GM18498 (cell line): ENCODE data around the gene SIAH2.

Experiments used
- ATAC-seq: cut with Tn5 transposase; IDR thresholded peaks from one replicate; pipeline ENCODE4 v1.9.1; 2021; ENCODE audit warnings: mild to moderate bottlenecking, moderate library complexity; ENCODE audit not compliant: unreplicated experiment

Gene SIAH2

DNA sequence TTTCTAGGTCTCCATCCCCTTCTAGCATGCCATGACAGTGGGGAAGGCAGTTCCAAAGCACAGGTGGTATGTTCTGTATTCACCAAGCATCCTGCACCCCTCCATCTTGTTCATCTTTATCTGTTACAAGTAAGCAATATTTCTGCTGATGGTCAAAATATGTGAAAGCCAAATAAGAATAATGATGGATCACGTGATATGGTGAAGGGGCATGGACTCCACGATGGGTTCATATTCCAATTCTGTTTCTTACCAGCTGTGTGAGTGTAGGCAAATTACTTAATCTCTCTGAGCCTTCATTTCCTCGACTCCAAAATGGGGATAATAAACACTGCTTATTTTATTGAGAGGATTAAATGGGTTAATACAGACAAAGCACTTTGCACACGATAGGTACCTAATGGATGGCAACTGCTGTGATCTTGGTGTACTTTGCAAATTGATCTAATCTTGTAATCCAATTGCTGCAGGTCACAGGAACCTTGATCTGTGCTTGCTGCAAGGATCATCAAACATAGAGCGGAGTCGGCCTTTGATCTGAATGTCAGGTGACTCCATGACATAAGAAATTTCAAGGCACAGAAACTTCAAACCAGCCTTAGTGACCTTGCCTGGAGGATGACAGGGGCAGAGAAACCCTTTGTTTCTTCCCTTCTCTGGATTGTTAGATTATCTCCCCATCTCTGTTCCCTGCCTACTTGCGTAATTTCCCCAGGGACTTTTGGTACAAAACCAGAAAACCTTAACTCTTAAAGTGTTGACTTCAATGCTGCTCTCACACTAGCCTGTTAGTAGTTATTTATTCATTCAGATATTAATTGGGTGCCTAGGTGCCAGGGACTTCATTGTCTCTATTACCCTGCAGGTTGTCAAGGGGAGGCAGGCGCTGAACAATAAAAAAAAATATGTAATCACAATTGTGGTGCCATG, 25.8 kb downstream of the SIAH2 start:
- no peak for ATAC-seq

DNA sequence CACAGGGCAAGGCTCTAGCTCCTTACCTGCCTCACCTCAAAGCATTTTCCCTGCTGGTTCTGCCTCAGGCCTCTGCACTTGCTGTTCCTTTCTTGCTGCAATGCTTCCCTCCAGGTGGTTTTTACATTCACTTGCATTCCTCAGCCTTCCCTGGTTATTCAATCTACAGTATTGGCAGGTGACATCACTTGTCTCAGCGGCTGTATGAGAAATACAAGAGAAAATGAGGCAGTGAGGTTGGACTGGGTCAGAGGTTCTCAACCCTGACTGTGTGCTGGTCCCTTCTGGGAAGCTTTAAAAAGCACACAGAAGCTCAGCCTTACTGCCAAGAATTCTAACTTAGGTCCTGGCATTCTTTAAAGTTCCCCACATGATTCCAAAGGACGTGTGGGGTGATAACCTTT, 26.7 kb downstream of the SIAH2 start:
- ATAC-seq: no peak

DNA sequence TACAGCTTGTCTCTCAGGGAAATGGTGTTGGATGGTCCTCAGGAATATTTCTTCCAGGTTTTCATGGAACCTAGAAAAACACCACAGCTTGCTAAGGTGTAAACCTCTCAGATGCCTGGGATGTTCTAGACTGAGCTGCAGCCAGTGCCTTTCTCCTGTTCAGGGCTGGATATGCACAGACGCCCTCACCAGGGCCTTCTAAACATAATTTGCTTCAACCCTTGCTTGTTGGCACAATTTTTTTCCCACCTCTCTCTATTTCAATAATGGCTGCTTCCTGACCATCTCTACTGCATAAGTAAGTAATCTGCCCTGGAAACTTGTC, 28.2 kb downstream of the SIAH2 start:
- no peak for ATAC-seq

DNA sequence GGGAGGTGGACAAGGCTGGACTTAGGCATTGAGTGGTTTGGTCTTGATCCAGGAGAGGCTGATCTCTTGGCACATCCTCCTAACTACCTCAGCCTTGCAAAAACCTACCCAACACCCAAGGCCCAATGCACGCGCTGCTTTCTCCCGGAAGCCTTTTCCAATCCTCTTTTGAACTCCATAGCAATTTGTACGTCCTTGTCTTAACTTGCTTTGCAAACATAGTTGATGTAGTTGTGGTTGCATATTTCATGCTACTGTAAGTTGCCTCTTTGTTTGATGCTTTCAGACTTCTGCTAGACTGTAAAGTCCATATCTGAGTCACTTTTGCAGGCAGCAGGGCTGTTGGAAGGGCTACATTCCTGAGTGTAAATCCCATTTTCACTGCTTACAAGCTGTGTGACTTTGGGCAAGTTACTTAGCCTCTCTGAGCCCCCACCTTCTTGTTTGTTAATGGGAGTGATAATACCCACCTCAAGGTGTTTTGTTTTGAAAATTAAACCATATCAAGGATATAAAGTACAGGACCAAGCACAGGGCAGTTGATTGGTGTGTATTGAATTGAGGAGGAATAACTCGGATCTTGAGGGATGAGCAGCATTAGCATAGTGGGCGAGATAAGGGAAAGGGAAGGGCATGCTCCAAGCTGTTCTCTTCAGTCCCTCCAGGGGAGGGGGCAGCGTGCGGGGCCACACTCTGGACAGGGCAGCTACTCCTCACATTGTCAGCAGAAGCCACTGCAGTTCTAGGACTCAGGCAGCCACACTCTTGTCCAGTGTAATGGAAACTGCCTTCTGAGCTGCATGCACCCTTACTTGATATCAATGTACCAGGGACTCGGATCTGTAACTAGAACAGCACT, 28.8 kb downstream of the SIAH2 start:
- ATAC-seq: no peak

DNA sequence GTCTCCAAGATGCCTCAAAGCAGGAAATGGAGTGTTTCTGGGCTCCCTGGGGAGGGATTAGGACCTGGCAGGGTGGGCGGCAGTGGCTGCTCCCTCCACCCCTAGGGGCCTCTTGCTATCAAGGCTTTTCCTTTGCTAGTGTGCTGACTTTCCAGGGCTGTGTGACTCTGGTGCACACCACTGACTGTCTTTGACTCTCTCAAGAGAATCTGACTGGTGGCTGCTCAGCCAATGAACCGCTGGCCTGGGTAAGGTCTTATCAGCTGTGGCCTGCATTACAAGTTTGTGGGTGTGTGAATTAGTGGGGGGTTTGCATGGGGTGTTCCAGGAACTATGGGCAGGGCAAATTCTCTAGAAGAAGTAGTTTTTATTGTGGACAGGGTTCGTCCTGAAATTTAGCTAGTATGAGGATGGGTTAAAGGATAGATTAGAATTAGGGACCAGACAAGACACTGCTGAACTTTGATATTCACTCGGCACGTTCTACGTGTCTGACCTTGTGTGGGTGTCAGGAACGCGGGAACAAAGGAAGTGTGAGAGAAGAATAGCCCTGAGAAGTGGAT, 29.5 kb downstream of the SIAH2 start:
- no peak for ATAC-seq

DNA sequence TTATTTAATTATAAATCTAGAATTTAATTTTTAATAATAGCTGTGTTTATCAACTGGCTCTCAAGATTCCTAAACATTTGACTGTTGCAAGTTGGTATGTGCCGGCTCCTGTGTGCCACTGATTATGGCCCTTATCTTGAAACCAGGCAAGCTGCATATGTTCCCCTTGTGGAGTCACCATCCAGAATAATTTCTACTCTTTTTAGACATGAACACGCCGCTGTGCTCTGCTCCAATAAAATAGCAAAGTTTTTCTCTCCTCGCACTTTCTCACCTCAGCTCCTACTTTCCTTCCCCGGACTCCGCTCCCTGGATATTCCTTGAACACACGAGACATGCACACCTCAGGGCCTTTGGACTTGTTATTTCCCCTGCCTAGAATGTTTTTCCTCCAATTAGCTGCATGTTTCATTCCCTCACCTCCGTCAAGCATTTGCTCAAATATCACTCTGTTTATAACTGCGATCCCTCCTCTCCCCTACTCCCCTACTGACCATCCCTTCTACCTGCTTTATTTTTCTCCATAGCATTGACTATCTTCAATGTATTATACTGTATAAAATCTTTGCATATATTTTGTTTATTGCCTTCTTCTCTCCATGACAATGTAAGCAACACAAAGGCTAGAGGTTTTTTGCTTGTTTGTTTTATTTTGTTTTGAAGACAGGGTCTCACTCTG, 33.1 kb downstream of the SIAH2 start:
- no peak for ATAC-seq

DNA sequence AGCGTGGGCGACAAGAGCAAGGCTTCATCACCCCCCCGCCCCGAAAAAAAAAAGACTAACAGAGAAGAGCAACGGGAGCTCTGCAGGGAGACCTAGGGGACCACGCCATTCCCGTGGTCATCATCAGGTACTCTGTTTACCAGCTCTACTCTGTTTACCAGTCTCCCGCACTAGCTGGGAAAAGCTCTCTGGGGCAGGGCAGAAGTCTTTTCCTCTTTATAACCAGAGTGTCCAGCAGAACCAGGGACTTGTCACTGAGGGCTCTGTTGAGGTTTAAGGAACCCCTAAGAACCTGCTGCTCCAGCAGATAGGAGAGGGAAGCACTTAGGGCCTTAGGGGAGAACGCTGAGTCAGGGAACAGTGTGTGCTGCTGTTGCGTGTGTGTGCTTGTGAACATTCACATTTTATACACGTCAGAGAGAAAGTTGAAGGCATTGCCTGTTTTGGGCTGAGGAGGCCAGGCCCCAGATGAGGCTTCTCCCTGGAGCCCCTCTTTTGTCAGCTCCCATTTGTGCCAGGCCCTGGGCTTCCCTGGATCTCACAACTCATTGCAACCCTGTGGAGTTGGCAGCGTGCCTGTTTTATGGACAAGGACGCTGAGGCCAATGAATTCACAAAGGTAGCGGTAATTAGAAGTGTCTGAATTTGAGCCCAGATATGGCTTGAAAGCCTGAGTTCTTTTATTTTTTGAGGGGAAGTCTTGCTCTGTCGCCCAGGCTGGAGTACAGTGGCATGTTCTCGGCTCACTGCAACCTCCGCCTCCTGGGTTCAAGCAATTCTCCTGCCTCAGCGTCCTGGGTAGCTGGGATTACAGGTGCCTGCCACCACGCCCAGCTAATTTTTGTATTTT, 35.1 kb downstream of the SIAH2 start:
- ATAC-seq: no peak

DNA sequence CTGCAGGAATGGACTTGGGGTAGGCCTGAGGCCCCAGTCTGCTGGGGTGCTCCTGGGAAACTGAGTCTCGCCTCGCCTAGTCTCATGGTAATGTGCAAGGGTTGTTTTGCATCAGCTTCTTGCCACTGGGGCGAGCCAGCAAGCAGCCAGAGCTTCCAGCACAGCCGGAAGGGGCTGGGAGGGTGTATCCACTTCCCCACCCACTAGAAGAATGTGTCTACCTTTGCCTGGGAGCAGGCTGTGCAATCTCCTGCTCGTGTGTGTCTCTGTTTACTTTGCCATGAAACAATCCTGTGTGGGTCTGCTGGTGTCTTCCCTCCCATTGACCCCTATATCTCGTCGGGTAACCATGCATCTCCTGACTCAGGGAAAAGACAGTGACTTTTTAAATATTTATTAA, 37.4 kb downstream of the SIAH2 start:
- ATAC-seq: no peak

DNA sequence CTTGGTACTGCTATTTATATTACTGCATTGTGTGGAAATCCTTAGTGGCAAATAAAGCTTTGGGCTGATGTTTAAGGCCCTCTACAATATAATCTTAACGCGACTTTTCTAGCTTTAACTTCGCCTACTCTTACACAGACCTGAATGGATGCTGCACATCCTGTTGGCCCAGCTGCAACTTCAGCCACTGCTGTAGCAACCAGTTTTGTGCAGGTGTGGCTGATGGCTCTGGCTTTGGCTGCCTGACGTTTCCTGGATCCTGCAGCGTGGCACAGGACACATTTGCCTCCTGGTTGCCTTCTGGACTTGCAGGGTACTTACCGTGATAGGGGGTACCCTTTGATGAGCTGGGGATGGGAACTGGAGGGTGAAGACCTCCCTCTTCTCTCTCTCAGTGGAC, 39.0 kb downstream of the SIAH2 start:
- ATAC-seq: no peak

DNA sequence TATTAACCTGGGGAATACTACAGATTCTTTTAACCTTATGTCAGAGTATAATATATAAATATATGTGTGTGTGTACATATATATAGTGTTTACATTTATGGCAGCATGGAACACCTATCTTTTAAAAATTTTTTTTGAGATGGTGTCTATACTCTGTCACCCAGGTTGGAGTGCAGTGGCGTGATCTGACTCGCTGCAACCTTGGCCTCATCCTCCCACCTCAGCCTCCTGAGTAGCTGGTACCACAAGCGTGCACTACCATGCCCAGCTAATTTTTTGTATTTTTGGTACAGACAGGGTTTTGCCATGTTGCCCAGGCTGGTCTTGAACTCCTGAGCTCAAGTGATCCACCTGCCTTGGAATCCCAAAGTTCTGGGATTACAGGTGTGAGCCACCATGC, 40.7 kb downstream of the SIAH2 start:
- ATAC-seq: no peak

DNA sequence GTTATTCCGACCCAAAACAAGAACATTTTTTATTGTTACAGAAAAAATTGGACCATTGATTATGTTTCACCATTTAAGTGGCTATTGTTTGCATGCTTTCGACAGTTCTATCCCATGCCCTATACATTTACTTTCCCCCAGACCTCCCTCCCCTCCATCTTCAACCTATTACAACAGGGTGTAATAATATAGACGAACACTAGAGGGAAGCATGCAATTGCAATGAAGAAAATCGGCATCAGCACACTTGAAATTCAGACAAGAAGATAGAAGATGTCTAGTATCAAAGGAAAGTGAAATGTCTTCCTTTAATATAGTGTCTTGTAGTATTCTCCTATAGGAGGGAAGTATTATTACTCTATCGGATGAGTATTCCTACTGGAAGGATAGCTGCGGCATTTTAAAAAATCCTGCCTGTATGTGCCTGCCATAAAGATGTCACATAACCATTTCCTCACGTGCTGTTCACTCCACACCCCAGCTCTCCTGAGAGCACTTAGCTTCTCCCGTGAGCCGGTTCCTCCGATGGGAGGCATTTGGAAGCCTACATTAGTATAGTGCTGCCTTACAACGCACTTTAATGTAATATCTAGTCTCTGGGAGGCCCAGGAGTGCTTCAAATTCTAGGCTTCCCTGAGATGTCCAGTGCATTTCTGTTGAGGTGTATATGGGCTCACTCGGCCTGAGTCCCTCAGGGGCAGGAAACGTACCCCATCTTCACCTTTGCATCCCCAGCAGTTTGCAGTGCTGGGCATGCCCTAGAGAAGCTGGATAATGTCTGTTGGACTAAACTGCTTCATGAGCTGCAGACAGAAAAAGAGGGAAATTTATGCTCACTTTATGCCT, 41.5 kb downstream of the SIAH2 start:
- ATAC-seq: no peak

DNA sequence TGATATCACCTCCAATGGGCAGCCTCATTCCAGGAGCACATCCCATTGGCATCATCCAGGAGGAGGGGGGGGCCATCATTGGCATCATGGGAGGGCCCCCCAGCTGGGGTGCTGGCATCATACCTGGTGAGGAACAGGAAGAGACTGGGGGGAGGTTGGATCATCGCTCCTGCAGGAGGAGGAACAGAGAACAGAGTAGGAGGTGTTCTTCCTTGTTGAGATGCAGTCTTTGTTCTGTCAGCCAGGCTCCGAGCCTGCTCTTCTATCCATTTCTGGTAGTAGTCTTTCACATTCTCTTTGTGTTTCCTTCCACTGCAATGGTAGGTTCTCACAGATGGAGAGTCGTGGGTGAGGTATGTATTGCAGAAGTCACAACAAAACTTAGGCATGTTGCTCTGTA, 42.5 kb downstream of the SIAH2 start:
- ATAC-seq: no peak

DNA sequence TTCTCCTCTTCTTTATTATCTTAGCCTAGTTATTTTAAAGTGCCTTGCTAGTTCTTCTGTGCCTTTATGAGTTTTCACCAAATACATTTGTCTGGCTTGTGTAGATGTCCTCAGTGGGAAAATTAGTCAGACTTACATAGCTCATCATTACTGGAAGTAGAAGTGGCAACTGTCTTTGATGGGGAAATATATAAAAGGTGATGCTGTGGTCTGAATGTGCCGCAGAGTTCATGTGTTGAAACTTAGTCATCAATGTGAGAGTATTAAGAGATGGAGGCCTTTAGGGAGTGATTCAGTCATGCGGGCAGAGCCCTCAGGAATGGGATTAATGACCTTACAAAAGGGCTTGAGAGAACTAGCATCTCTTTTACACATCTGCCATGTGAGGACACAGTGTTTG, 52.9 kb downstream of the SIAH2 start:
- ATAC-seq: no peak

DNA sequence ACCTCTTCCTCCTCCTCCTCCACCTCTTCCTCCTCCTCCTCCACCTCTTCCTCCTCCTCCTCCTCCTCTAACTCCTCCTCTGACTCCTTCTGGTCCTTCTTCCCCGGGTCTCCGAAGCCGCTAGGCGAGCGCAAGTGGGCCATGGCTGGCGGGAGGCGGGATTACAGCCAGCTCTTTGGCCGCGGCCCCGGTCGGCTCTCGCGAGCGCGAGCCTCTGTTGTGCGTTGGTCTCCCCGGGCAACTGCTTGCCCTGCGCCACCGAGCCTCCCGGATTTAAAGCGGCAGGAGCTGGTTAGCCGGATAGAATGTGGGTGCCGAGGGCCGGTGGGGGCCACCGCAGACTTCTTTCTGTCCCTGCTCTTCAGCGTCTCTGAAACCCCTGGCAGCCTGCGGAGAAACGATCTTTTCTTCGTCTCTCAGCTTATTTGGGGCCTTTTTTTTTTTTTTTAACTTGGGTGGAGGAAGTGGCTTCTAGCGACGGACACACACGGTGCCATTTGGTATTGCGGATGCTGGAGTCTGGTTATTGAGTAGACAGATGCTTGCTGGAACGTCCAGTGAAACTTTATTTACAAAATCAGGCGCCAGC, 59.1 kb downstream of the SIAH2 start, which contains the start of gene ERICH6:
Gene ERICH6, minus strand, starts transcription at position 165 of the 589 bp plus-strand sequence. Its CDS starts 22 bp downstream, at position 143.
- peak; percentile 99 for ATAC-seq

DNA sequence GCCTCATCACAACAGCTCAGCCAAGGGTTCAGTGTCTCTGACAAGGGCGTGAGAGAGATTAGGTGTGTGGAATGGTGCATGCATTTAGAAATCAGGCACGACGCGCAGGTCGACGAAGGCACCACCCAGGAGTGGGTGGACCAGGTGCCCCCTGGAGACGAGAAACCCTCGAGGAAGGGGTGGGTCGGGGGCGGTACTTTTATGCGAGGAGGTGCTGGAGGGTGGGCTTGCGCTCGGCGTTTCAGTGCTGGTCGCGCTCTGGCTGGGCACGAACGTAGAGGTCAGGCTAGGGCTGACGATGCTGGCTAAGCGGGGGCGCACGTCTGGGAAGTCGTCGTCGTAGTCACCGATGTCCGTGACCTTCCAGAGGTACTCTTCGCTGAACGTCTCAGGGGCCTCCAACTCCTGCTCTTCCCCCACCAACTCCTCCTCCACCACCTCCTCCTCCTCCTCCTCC, 59.6 kb downstream of the SIAH2 start:
- peak; percentile 40 for ATAC-seq

DNA sequence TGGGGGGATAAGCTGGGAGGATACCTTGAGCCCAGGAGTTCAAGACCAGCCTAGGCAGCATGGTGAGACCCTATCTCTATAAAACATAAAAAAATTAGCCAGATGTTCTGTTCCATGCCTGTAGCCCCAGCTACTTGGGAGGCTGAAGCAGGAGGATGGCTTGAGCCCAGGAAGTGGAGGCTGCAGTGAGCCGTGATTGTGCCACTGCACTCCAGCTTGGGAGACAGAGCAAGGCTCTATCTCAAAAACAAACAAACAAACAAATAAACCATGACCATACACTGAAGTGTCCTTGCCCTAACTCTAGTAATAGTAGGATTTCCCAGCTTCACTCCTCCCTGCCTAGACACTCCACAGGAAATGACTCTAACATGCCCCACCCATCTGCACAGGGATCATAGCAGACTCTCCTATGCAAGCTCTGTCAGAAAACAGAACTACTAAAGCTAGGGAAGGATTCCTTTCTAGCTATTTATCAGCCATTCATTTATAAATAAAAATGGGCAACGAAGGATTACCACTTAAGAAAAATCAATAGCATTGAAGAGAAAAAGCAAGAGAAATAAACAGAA, 63.8 kb downstream of the SIAH2 start:
- no peak for ATAC-seq

DNA sequence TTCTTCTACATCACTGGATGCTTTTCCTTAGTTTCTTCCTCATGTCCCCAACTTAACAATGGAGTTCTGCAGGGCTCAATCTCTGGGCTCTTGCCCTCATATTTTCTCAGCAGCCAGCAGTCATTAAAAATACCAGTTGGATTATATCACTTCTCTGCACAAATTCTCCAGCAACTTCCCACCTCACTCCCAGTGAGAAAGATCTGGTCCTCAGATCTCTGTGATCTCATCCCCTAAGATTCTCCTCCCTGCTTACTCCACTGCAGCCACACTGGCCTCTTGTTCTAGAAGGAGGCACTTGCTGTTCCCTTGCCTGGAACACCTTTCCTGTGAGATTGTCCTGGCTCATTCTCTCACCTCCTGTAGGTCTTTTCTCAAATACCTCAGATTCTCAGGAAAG, 65.3 kb downstream of the SIAH2 start:
- no peak for ATAC-seq

DNA sequence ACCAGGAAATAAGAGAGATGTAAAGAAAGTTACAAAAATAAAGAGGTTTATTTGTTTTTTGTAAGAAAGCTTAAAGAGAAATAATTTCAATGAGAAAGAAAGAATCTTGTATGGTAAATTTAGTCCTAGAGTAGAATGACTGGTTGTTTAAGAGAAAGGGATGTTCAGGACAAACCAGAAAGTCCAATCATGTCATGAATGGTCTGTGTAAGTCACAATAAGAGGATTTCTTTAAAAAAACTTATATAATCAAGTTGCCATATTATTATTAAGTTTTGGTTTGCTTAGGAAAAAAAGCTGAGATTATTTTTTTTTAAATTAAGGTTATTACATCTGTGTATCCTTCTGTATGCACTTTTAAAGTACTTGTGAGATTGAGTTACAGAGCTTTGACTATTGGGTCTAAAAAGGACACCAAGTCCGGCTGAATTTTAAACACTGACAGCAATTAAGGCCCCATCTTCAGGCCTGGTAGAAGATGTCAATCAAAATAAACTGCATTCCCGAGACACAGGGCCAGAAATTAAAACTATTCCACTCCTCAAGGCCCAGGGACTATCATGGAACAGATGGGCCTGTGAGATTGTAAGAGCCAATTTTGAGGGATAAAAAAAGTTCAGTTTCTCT, 71.4 kb downstream of the SIAH2 start:
- ATAC-seq: no peak
